ENCODE data around the gene HDAC10.

DNA sequence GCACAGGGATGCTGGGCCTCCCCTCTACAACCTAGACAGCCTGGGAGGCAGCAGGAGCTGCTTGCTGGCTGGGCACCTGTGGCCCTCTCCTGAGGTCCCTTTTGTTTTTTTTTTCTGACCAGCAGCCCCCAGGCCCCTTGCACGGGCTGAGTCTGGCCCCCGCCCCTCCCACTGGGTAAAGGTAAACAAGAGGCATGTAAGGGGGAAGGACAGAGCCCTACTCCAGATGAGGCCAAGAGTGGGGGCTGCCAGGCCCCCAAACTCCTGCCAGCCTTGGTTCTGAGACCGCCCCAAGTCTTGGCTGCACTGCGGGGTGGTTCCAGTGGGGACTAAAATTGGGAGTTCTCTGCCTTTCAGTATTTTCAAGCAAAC is 47.2 kb upstream of the HDAC10 start:
- TF ChIP-seq CTCF (IDR thresholded peaks at IDR 0.05) (no peak), POLR2A (IDR thresholded peaks at IDR 0.05) (no peak), EP300 (IDR thresholded peaks at IDR 0.05) (no peak)

Measured in tibial nerve (tissue), 4 donors.